Activated naive CD8-positive, alpha-beta T cell treated with anti-CD3 and anti-CD28 coated beads, Interleukin-2, amount 50 U/mL, for 16 hours (primary cell): ENCODE results near the gene RPSA.
"Not testable (repeated sequence)": the region's sequence is repeated elsewhere in the genome, so short reads cannot be mapped to it uniquely, and the experiment has no call there.

Experiments used
- DNase-seq: peaks from one replicate; pipeline ENCODE4 v3.0.0-alpha.2; 2020; ENCODE audit warnings: low read depth, low spot score

RPSA gene

GRCh38 chr3:39406368-39407258 is at the start of gene RPSA:
RPSA (plus strand) TSS chr3:39406720; CDS start chr3:39407654, 934 bp downstream.
- DNase-seq: peak; percentile 91

GRCh38 chr3:39358333-39358732 is 48.2 kb upstream of the RPSA start:
- no peak for DNase-seq

GRCh38 chr3:39361252-39361927 is 45.1 kb upstream of the RPSA start:
- no peak for DNase-seq

- DNase-seq: no peak
These were observed 44.3 kb upstream of the RPSA start for GRCh38 chr3:39362192-39362591.

- no peak for DNase-seq
These were observed 43.7 kb upstream of the RPSA start for GRCh38 chr3:39362812-39363211.

GRCh38 chr3:39370450-39370849 is 36.1 kb upstream of the RPSA start:
- DNase-seq: not testable (repeated sequence)

GRCh38 chr3:39372833-39373232 is 33.7 kb upstream of the RPSA start:
- no peak for DNase-seq

- DNase-seq: no peak
These were observed 29.4 kb upstream of the RPSA start for GRCh38 chr3:39376959-39377634.

- DNase-seq: peak; percentile 15
These were observed 28.4 kb upstream of the RPSA start for GRCh38 chr3:39378088-39378487.

- no peak for DNase-seq
These were observed 27.4 kb upstream of the RPSA start for GRCh38 chr3:39378957-39379777.

- no peak for DNase-seq
These were observed 26.8 kb upstream of the RPSA start for GRCh38 chr3:39379778-39380155.

GRCh38 chr3:39381432-39381831 is 25.1 kb upstream of the RPSA start:
- no peak for DNase-seq

GRCh38 chr3:39383045-39383880 is 23.3 kb upstream of the RPSA start, which contains the start of gene SLC25A38:
SLC25A38 (plus strand) TSS chr3:39383370; CDS start chr3:39383725, 355 bp downstream.
- DNase-seq: peak; percentile 57

GRCh38 chr3:39383881-39384664 is 22.4 kb upstream of the RPSA start:
- peak; percentile 96 for DNase-seq

- no peak for DNase-seq
These were observed 21.9 kb upstream of the RPSA start for GRCh38 chr3:39384665-39385000.

- no peak for DNase-seq
These were observed 20.9 kb upstream of the RPSA start for GRCh38 chr3:39385456-39386090.

- DNase-seq: no peak
These were observed 20.2 kb upstream of the RPSA start for GRCh38 chr3:39386318-39386717.

GRCh38 chr3:39387411-39387975 is 19.0 kb upstream of the RPSA start:
- no peak for DNase-seq

- no peak for DNase-seq
These were observed 18.4 kb upstream of the RPSA start for GRCh38 chr3:39388153-39388552.
